GM12878 (cell line): ENCODE measurements around the gene SLC35G6. TPM values are rescaled to one million over a fixed set of nuclear protein-coding genes. Genes with fewer than 3 reads are reported as not detected.
A peak's percentile ranks its signal among the peaks of the same experiment; 100 is the strongest.

Experiments
- BCL11A ChIP-seq: IDR thresholded peaks from 2 replicates; pipeline ENCODE4 v1.6.1; 2011; ENCODE audit warnings: low read depth, low read length
- CBFB ChIP-seq: IDR thresholded peaks from 2 replicates; pipeline ENCODE4 v1.6.1; 2016; ENCODE audit warnings: antibody characterized with exemption, low read depth
- CBX3 ChIP-seq: fragments of 200-600 bp; sonication (generic); IDR thresholded peaks from 2 replicates; pipeline ENCODE4 v1.6.1; 2016; ENCODE audit warnings: low read depth, borderline replicate concordance
- CHD2 ChIP-seq: IDR thresholded peaks from 2 replicates; pipeline ENCODE4 v1.6.1; 2011; ENCODE audit warnings: low read depth, low read length, improper control_type of control experiment, borderline replicate concordance
- EGR1 ChIP-seq, 2 experiments: IDR thresholded peaks; 1 replicate in 1 of 2; 2 replicates in 1 of 2; pipeline ENCODE4 v1.6.1; 2011 to 2012; ENCODE audit warnings: low read depth in 2 of 2, low read length in 2 of 2, borderline replicate concordance in 1 of 2, mild to moderate bottlenecking in 1 of 2, moderate library complexity in 1 of 2
- KAT2A ChIP-seq: conservative IDR thresholded peaks from 2 replicates; pipeline ENCODE4 v1.6.1; 2011; ENCODE audit warnings: low read depth, low read length; ENCODE audit not compliant: control insufficient read depth
- KLF5 ChIP-seq: fragments of 450-650 bp; IDR thresholded peaks from 2 replicates; pipeline ENCODE4 v1.6.1; 2014; ENCODE audit warnings: mild to moderate bottlenecking; ENCODE audit not compliant: partially characterized antibody
- NFYB ChIP-seq: IDR thresholded peaks from 2 replicates; pipeline ENCODE4 v1.6.1; 2011; ENCODE audit warnings: low read depth, mild to moderate bottlenecking, low read length, improper control_type of control experiment, moderate library complexity; ENCODE audit not compliant: insufficient read depth
- NR2C2 ChIP-seq: IDR thresholded peaks from 2 replicates; pipeline ENCODE4 v1.6.1; 2011; ENCODE audit warnings: borderline replicate concordance, low read depth; ENCODE audit not compliant: control insufficient read depth, insufficient read length
- ZNF687 ChIP-seq: fragments of 450-650 bp; IDR thresholded peaks from 2 replicates; pipeline ENCODE4 v1.6.1; 2017; ENCODE audit warnings: mild to moderate bottlenecking, moderate library complexity
- polyA plus RNA-seq, 11 experiments: library from polyadenylated mRNA; depleted of rRNA in 4 of 11; unstranded in 6 of 11; stranded (reverse) in 5 of 11; fragments of >200 nt; fragmentation: Nextera tagmentation in 4 of 11; fragmentation: Illumina TruSeq in 1 of 11; extraction: Ambion mirVana in 4 of 11; extraction: Trizol in 1 of 11; gene quantifications; 1 replicate in 1 of 11; 2 replicates in 10 of 11; pipeline versions ENCODE4 v1.2.1 to v1.2.3, GENCODE V29; 2011 to 2016; ENCODE audit warnings: inconsistent platforms in 2 of 11, missing spikeins in 2 of 11, low read depth in 1 of 11
- total RNA-seq, 4 experiments: library from RNA; depleted of rRNA in 3 of 4; stranded (reverse); fragments of >200 nt in 3 of 4; fragmentation: Illumina TruSeq in 1 of 4; extraction: Trizol in 1 of 4; gene quantifications; 2 replicates each; pipeline versions ENCODE4 v1.2.1 to v1.2.3, GENCODE V29; 2013 to 2021

The SLC35G6 gene
- total and polyA plus RNA-seq, 10 of the 15 experiments (the other 5 are each of a cell fraction or from before 2014, with no cell fraction given): 0.20 TPM; not detected in 9

DNA sequence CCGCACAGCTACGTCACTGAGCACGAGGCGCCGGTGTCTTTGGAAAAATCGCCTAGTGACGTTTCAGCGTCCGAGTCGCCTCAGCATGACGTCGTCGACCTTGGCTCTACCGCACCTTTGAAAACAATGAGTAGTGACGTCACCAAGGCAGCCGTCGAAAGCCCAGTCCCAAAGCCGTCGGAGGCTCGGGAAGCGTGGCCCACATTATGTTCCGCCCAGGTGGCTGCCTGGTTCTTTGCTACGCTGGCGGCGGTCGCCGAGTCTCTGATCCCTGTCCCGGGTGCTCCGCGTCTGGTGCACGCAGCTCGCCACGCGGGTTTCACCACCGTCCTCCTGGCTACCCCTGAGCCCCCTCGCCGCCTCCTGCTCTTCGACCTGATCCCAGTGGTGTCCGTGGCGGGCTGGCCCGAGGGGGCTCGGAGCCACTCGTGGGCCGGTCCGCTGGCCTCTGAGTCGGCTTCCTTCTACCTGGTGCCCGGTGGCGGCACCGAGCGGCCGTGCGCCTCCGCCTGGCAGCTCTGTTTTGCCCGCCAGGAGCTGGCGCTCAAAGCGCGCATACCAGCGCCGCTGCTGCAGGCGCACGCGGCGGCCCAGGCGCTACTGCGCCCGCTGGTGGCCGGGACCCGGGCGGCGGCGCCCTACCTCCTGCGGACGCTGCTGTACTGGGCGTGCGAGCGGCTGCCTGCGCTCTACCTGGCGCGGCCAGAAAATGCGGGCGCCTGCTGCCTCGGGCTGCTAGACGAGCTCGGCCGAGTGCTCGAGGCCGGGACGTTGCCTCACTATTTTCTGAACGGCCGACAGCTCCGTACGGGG is 44.5 kb upstream of the SLC35G6 start (continued):
- TF ChIP-seq BCL11A (no peak), NR2C2 (no peak), KAT2A (no peak), ZNF687 (peak; percentile 72; the same call in 1 of the 2 replicates), KLF5 (no peak), EGR1 (IDR thresholded peaks at IDR 0.05; ENCODE audit: borderline replicate concordance in 1 of 2, low read depth in 2 of 2, low read length in 2 of 2) (peak in 1 of 2 experiments; percentile 27; a peak in 1 of 3 replicates), CBX3 (no peak), CHD2 (peak; percentile 32; the same call in 1 of the 2 replicates), NFYB (no peak), CBFB (no peak)
